ENCODE results near the gene C11orf86.
"Not testable (repeated sequence)": the region's sequence is repeated elsewhere in the genome, so short reads cannot be mapped to it uniquely, and the experiment has no call there.

C11orf86 gene

DNA sequence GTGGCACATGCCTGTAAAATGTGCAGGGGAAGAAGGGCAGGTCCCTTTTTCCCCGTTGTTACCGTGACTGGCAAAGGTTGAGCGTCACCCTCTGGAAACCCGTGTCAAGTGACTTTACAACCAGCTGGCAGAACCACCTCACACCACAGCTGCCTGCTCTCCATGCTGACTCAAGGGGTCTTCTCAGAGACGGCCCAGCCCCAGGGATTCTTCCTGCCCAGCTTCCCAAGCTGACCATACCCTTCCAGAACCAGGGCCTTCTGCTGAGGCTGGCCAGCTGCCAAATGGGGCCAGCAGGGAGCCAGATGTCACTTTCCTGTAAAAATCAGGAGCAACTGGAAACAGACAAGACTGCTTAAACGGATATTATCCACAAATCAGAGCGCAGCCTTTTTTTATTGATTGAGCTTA is 23.2 kb upstream of the C11orf86 start:
- H3K4me1 ChIP-seq (ENCODE audit: control insufficient read depth, insufficient read depth, low read length): peaks cover 7% of the 10 kb centered on the region

DNA sequence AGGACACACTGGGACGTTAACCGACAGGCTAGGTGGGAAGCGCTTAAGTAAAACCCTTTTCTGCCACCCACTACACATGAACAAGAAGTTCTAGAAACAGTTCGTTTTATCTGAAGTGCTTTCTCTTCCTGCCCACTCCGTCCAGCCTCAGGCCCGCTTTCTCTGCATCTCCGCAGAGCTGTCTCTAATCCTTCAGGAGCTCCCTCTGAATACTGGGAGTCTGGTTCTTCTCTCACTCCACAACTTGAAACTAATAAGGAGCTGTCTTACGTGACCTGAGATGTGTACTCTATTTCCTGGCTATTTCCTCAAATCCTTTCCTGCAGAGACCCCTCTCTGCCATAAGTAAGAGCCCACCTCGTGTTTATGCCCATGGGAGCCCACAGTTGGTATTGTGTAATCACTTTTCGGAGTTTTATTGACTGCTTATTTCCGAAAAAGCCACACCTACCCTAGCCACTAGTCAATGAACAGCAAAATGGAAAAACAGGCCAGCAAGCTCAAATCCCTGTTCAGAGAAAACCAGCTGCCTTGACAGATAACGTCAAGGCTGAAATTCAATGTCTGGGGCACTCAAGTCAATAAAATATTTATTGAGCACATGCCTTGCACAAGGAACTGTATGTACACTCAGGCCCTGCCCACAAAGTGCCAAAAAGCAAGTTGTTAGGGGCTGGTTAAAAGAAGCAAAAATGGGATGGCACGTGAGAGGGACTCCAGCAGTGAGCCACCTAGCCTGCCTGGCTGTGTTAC is 21.8 kb upstream of the C11orf86 start:
- no peaks in the 10 kb centered on the region for H3K9me3 ChIP-seq (ENCODE audit: control insufficient read depth, insufficient read depth, low read length)
- H3K4me1 ChIP-seq (ENCODE audit: control insufficient read depth, insufficient read depth, low read length): peaks cover 10% of the 10 kb centered on the region
- peaks cover 10% of the 10 kb centered on the region; the same call in 1 of the 2 replicates for H3K36me3 ChIP-seq (ENCODE audit: control insufficient read depth, insufficient read depth, low read length)
- H3K27me3 ChIP-seq (ENCODE audit: control insufficient read depth, insufficient read depth, low read length): no peaks in the 10 kb centered on the region
- H3K27ac ChIP-seq (ENCODE audit: low read depth, low read length): no peak overlapping the region
- no peak overlapping the region for H3K4me3 ChIP-seq (ENCODE audit: low read depth, low read length)
- H3K9ac ChIP-seq (ENCODE audit: low read depth, low read length): no peak overlapping the region

More for the DNA sequence above, 23.2 kb upstream of the C11orf86 start:
- H3K9me3 ChIP-seq (ENCODE audit: control insufficient read depth, insufficient read depth, low read length): no peaks in the 10 kb centered on the region
- H3K4me3 ChIP-seq (ENCODE audit: low read depth, low read length): no peak overlapping the region
- H3K27me3 ChIP-seq (ENCODE audit: control insufficient read depth, insufficient read depth, low read length): no peaks in the 10 kb centered on the region
- no peak overlapping the region for H3K27ac ChIP-seq (ENCODE audit: low read depth, low read length)
- peaks cover 10% of the 10 kb centered on the region; the same call in 1 of the 2 replicates for H3K36me3 ChIP-seq (ENCODE audit: control insufficient read depth, insufficient read depth, low read length)
- H3K9ac ChIP-seq (ENCODE audit: low read depth, low read length): no peak overlapping the region

DNA sequence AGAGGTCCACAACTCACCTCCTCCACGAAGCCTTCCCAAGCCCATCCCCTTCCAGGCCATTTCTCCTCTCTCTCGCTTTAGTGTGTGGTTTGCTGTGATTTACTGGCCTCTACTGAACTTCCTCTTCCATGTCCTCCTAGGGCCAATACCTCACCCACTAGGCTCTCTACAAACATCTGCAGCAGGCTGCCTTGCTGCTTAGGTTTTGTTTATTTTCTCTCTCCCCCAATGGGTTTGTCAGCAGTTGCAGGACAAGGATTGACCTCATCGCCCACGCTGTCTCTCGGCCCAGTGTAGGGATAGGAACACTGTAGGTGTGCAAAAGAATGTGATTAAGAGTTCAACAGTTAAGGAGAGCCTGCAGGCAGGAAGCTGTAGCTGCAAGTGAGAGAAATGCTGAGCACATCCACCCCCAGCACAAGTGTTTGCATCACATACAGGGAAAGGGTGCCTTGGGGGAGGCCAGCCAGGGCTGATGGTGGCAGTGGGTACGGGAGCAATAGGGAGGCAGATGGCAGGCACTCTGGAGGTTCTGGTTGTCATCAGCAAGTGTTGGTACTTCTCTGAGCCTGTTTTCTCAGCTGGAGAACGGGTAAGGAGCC is 18.3 kb upstream of the C11orf86 start:
- Histone ChIP-seq H3K4me3 (ENCODE audit: low read depth, low read length) (no peak overlapping the region), H3K9ac (ENCODE audit: low read depth, low read length) (peak overlapping the region; percentile 1; the same call in 1 of the 2 replicates), H3K27me3 (ENCODE audit: control insufficient read depth, insufficient read depth, low read length) (peaks cover 6% of the 10 kb centered on the region)

DNA sequence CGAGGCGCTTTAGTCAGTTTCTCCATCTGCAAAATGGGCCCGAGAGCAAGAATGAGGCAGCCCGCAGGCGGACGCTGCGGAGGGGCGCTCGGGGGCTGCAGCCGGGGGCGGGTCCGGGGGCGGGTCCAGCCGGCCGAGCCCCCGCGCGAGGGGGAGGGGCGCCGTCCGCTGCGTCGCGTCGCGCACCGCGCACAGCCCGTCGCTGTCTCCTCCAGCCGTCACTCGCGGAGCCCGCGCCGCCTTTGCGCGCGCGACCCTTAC is 17.2 kb upstream of the C11orf86 start:
- Histone ChIP-seq H3K36me3 (ENCODE audit: control insufficient read depth, insufficient read depth, low read length) (peaks cover 10% of the 10 kb centered on the region; the same call in 1 of the 2 replicates), H3K4me1 (ENCODE audit: control insufficient read depth, insufficient read depth, low read length) (peaks cover 17% of the 10 kb centered on the region), H3K9me3 (ENCODE audit: control insufficient read depth, insufficient read depth, low read length) (no peaks in the 10 kb centered on the region), H3K4me3 (ENCODE audit: low read depth, low read length) (peak overlapping the region; percentile 78), H3K27me3 (ENCODE audit: control insufficient read depth, insufficient read depth, low read length) (peaks cover 6% of the 10 kb centered on the region), H3K27ac (ENCODE audit: low read depth, low read length) (peak overlapping the region; percentile 44), H3K9ac (ENCODE audit: low read depth, low read length) (no peak overlapping the region; the same call in 1 of the 2 replicates)

More for the DNA sequence above, 18.3 kb upstream of the C11orf86 start:
- Histone ChIP-seq H3K9me3 (ENCODE audit: control insufficient read depth, insufficient read depth, low read length) (no peaks in the 10 kb centered on the region), H3K27ac (ENCODE audit: low read depth, low read length) (peak overlapping the region; percentile 69), H3K36me3 (ENCODE audit: control insufficient read depth, insufficient read depth, low read length) (peaks cover 10% of the 10 kb centered on the region; the same call in 1 of the 2 replicates), H3K4me1 (ENCODE audit: control insufficient read depth, insufficient read depth, low read length) (peaks cover 17% of the 10 kb centered on the region)

GRCh38 chr11:66958232-66958955 is 16.7 kb upstream of the C11orf86 start, which contains the start of gene PC:
TSS of gene PC (minus strand) at chr11:66958383. CDS start at chr11:66872159, 86,224 bp downstream.
- peaks cover 6% of the 10 kb centered on the region for H3K27me3 ChIP-seq (ENCODE audit: control insufficient read depth, insufficient read depth, low read length)
- H3K4me1 ChIP-seq (ENCODE audit: control insufficient read depth, insufficient read depth, low read length): peaks cover 17% of the 10 kb centered on the region
- peak within 1 kb of the TSS; percentile 69 for H3K27ac ChIP-seq (ENCODE audit: low read depth, low read length)
- peak within 1 kb of the TSS; percentile 78 for H3K4me3 ChIP-seq (ENCODE audit: low read depth, low read length)
- peak within 1 kb of the TSS; percentile 52; the same call in 1 of the 2 replicates for H3K9ac ChIP-seq (ENCODE audit: low read depth, low read length)
- H3K36me3 ChIP-seq (ENCODE audit: control insufficient read depth, insufficient read depth, low read length): peaks cover 8% of the 10 kb centered on the region; the same call in 1 of the 2 replicates
- no peaks in the 10 kb centered on the region for H3K9me3 ChIP-seq (ENCODE audit: control insufficient read depth, insufficient read depth, low read length)

DNA sequence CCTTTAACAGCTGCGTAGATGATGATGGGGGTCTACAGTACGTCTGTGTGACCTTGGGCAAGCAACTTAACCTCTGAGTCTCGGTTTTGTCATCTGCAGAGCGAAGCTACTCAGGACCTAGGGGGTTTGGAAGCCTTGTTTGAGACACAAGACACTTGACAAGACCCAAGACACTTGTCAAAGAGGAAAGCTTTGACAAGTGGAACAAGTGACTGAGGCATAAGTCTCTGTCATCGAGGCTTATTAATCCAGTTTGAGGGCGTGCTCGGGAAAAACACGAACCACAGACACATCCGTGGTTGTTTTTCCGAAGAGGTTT is 16.2 kb upstream of the C11orf86 start:
- no peaks in the 10 kb centered on the region for H3K9me3 ChIP-seq (ENCODE audit: control insufficient read depth, insufficient read depth, low read length)
- 0 out of 2 replicates have a peak, but pooled peaks cover 4% of the 10 kb centered on the region for H3K36me3 ChIP-seq (ENCODE audit: control insufficient read depth, insufficient read depth, low read length)
- H3K4me3 ChIP-seq (ENCODE audit: low read depth, low read length): peak overlapping the region; percentile 53
- peak overlapping the region; percentile 46 for H3K27ac ChIP-seq (ENCODE audit: low read depth, low read length)
- peak overlapping the region; percentile 52; the same call in 1 of the 2 replicates for H3K9ac ChIP-seq (ENCODE audit: low read depth, low read length)
- peaks cover 6% of the 10 kb centered on the region for H3K27me3 ChIP-seq (ENCODE audit: control insufficient read depth, insufficient read depth, low read length)
- H3K4me1 ChIP-seq (ENCODE audit: control insufficient read depth, insufficient read depth, low read length): peaks cover 17% of the 10 kb centered on the region

DNA sequence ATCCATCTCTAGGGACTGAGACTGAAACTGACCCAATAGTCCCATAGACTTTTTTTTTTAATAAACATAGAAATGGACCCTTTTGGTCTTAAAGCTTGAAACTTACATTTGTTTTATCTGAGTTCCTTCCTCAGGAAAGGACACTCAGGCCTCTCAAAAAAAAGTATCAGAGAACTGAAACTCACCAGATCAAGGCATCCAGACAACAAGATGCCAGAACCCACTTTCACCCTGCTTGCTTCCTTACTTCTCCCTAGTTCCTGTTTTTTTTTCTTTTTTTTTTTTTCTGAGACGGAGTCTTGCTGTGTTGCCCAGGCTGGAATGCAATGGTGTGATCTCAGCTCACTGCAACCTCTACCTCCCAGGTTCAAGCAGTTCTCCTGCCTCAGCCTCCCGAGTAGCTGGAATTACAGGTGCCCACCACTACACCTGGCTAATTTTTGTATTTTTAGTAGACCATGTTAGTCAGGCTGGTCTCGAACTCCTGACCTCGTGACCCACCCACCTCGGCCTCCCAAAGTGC is 13.4 kb upstream of the C11orf86 start:
- H3K27me3 ChIP-seq (ENCODE audit: control insufficient read depth, insufficient read depth, low read length); H3K9me3 ChIP-seq (ENCODE audit: control insufficient read depth, insufficient read depth, low read length); H3K36me3 ChIP-seq (ENCODE audit: control insufficient read depth, insufficient read depth, low read length); H3K9ac ChIP-seq (ENCODE audit: low read depth, low read length); H3K4me3 ChIP-seq (ENCODE audit: low read depth, low read length); H3K27ac ChIP-seq (ENCODE audit: low read depth, low read length): not testable (repeated sequence)
- H3K4me1 ChIP-seq (ENCODE audit: control insufficient read depth, insufficient read depth, low read length): peaks cover 15% of the 10 kb centered on the region

- H3K27ac ChIP-seq (ENCODE audit: low read depth, low read length): no peak overlapping the region
- H3K9me3 ChIP-seq (ENCODE audit: control insufficient read depth, insufficient read depth, low read length): no peaks in the 10 kb centered on the region
- no peak overlapping the region for H3K4me3 ChIP-seq (ENCODE audit: low read depth, low read length)
- H3K36me3 ChIP-seq (ENCODE audit: control insufficient read depth, insufficient read depth, low read length): no peaks in the 10 kb centered on the region
- no peak overlapping the region for H3K9ac ChIP-seq (ENCODE audit: low read depth, low read length)
- H3K27me3 ChIP-seq (ENCODE audit: control insufficient read depth, insufficient read depth, low read length): peaks cover 6% of the 10 kb centered on the region
- H3K4me1 ChIP-seq (ENCODE audit: control insufficient read depth, insufficient read depth, low read length): peaks cover 10% of the 10 kb centered on the region
These were observed 12.9 kb upstream of the C11orf86 start for GRCh38 chr11:66962247-66962646.

GRCh38 chr11:66962801-66963200 is 12.3 kb upstream of the C11orf86 start:
- Histone ChIP-seq H3K4me3 (ENCODE audit: low read depth, low read length) (no peak overlapping the region), H3K27ac (ENCODE audit: low read depth, low read length) (no peak overlapping the region), H3K9ac (ENCODE audit: low read depth, low read length) (no peak overlapping the region), H3K9me3 (ENCODE audit: control insufficient read depth, insufficient read depth, low read length) (no peaks in the 10 kb centered on the region), H3K27me3 (ENCODE audit: control insufficient read depth, insufficient read depth, low read length) (peaks cover 6% of the 10 kb centered on the region), H3K4me1 (ENCODE audit: control insufficient read depth, insufficient read depth, low read length) (peaks cover 10% of the 10 kb centered on the region), H3K36me3 (ENCODE audit: control insufficient read depth, insufficient read depth, low read length) (no peaks in the 10 kb centered on the region)

DNA sequence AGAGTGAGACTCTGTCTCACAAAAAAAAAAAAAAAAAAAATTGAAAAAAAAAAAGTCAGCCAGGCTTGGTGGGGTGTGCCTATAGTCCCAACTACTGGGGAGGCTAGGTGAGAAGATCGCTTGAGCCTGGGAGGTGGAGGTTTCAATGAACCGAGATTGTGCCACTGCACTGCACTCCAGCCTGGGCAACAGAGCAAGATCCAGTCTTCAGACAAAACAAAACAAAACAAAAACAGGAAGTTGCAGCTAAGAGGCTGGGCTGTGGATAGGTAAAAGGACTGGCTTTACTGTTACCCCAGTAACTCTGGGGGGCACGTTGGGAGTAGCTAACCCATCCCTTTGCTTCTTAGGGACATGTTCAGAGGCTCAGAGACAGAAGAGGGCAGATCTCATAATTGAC is 10.6 kb upstream of the C11orf86 start:
- Histone ChIP-seq H3K36me3 (ENCODE audit: control insufficient read depth, insufficient read depth, low read length) (no peaks in the 10 kb centered on the region), H3K4me1 (ENCODE audit: control insufficient read depth, insufficient read depth, low read length) (0 out of 2 replicates have a peak, but pooled peaks cover 2% of the 10 kb centered on the region), H3K9ac (ENCODE audit: low read depth, low read length) (no peak overlapping the region), H3K4me3 (ENCODE audit: low read depth, low read length) (no peak overlapping the region), H3K27ac (ENCODE audit: low read depth, low read length) (no peak overlapping the region), H3K9me3 (ENCODE audit: control insufficient read depth, insufficient read depth, low read length) (no peaks in the 10 kb centered on the region), H3K27me3 (ENCODE audit: control insufficient read depth, insufficient read depth, low read length) (peaks cover under 1% of the 10 kb centered on the region; the same call in 1 of the 2 replicates)
